AG09309 (cell line): ENCODE data around the gene NCSTN.

Experiments used
- DNase-seq: peaks from one replicate; pipeline ENCODE4 v3.0.0-alpha.2; 2010; ENCODE audit warnings: low read depth
- H3K4me3 ChIP-seq: 2 replicates; pipeline ENCODE4 v1.5.1; 2011; ENCODE audit warnings: mild to moderate bottlenecking, low read depth, low read length, moderate library complexity; ENCODE audit not compliant: control insufficient read depth
- CTCF ChIP-seq: IDR thresholded peaks from 2 replicates; pipeline ENCODE4 v1.5.1; 2011; ENCODE audit warnings: mild to moderate bottlenecking, low read depth, low read length, inconsistent platforms; ENCODE audit not compliant: insufficient read depth, control insufficient read depth; ENCODE audit errors: missing control alignments

NCSTN gene

GRCh38 chr1:160309571-160309970, 33.6 kb upstream of the NCSTN start:
- TF ChIP-seq CTCF = no peak
- DNase-seq = no peak
- no peak overlapping the region for H3K4me3 ChIP-seq

DNA sequence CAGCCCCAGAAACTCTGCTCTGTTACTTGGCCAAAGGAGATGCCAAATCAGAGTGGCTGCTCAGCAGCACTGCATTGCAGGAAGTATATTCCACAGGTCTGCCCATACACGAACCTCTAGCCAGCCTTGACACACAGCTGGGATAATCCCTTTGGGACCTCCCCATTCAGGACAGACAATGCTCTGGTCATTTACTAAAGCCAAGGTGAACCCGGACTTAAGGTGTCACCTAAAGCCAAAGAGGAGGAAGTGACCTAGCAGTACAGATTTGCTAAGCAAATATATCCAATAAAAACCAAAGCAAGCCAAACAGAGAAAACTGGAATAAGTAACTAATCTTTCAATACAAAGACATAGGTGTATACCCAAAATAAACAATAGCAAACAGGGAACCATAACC, 27.8 kb upstream of the NCSTN start:
- no peak for DNase-seq
- no peak overlapping the region for H3K4me3 ChIP-seq
- no peak for TF ChIP-seq CTCF

GRCh38 chr1:160322831-160323230, 20.4 kb upstream of the NCSTN start:
- TF ChIP-seq CTCF = no peak
- no peak overlapping the region for H3K4me3 ChIP-seq
- no peak for DNase-seq

DNA sequence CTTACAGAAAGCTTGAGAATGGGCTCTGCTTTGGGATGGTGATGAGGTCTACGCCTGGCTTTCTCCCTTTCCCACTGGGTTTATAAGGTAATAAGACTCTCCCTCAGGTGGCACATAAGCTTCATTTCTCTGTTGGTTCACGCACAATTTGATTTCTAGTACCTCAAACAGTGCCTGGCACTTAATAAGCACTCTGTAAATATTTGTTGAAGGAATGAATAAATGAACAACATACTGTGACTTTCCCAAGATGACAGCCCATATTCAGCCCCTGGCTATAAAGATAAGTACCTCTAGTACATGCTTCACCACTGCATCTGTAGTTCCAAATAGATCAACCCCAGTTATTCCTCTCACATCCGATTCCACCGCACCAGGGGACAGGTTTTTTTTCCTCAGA, 17.9 kb upstream of the NCSTN start:
- TF ChIP-seq CTCF = no peak
- no peak overlapping the region for H3K4me3 ChIP-seq
- DNase-seq = no peak

DNA sequence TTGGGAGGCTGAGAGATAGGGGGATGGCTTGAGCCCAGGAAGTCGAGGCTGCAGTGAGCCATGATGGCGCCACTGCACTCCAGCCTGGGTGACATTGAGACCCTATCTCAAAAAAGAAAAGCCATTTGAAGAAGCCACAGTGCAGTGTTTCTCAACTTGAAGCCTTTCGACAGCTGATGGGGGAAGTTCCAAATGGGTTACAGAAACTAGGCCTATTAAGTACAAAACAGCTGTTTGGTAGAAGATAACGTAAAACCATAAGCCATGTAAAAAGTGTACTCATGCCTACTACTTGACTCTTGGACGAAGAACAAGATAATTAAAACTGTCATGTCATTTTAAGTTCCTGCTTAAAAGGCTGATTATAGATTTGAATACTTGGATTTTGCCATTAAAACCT, 16.8 kb upstream of the NCSTN start:
- DNase-seq = no peak
- no peak overlapping the region for H3K4me3 ChIP-seq
- no peak for TF ChIP-seq CTCF

DNA sequence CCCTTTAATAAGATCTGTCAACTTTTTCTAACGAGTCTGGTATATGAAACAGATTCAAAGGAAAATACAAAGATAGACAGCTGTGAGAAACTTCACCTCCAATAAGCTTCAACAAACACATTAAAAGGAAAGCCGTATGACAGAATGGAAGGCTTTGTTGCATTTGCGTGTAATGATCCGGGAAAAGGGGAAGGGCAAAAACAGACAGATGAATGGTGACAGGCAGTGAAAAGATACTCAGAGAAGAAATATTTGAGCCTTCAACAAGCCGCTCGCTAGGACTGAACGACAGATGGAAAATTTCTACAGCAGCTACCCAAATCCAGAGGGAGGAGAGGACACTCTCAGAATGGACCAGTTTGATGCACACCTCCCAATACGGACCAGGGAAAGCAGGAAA, 15.0 kb upstream of the NCSTN start:
- DNase-seq = no peak
- TF ChIP-seq CTCF = no peak
- no peak overlapping the region for H3K4me3 ChIP-seq

DNA sequence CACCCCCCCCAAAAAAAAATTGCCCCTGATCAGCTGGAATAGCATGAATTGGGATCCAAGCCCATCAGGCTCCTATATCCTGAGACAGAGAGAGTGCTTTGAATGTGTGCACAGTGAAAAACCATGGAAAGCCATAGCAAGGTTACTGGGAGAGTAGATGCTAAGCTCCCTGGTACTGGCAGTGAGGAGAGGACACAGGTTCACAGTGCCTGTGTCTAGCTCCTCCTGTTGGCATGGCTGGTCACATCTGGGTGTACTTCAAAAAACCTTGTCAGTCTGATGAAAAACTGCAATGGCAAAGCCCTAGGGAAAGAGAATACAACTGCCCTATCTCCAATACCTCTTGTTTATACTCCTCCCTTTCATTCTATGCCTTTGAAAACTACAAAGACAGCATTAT, 13.1 kb upstream of the NCSTN start:
- H3K4me3 ChIP-seq = no peak overlapping the region
- no peak for TF ChIP-seq CTCF
- no peak for DNase-seq
